GM23338 (cell line): Measurements from ENCODE around the gene CNTNAP4. TPM values are rescaled to one million over a fixed set of nuclear protein-coding genes. Genes with fewer than 3 reads are reported as not detected.

Experiments
- ATAC-seq: fragments of 200-7000 bp; cut with Tn5 transposase; 3 replicates; pipeline ENCODE4 v1.9.1; 2020
- DNase-seq: peaks from one replicate; pipeline ENCODE4 v3.0.0-alpha.2; 2015; ENCODE audit warnings: low spot score
- H2AFZ ChIP-seq: fragments of 200-600 bp; sonication (generic); 2 replicates; pipeline ENCODE4 v1.8.0; 2016; ENCODE audit warnings: antibody characterized with exemption, mild to moderate bottlenecking, moderate library complexity
- H3F3A ChIP-seq: fragments of 200-600 bp; sonication (generic); replicated peaks from 2 replicates; pipeline ENCODE4 v1.8.0; 2017; ENCODE audit warnings: antibody characterized with exemption, mixed run types, low read depth
- H3K27ac ChIP-seq: fragments of 200-600 bp; sonication (generic); 2 replicates; pipeline ENCODE4 v1.6.1; 2016; ENCODE audit warnings: low read depth
- H3K27me3 ChIP-seq: fragments of 200-600 bp; sonication (generic); 2 replicates; pipeline ENCODE4 v1.8.0; 2016; ENCODE audit warnings: mild to moderate bottlenecking, mixed run types, moderate library complexity; ENCODE audit not compliant: insufficient read depth
- H3K36me3 ChIP-seq: fragments of 200-600 bp; sonication (generic); 2 replicates; pipeline ENCODE4 v1.8.0; 2016; ENCODE audit warnings: mild to moderate bottlenecking; ENCODE audit not compliant: insufficient read depth
- H3K4me1 ChIP-seq: fragments of 200-600 bp; sonication (generic); 2 replicates; pipeline ENCODE4 v1.8.0; 2016; ENCODE audit warnings: mild to moderate bottlenecking, moderate library complexity; ENCODE audit not compliant: insufficient read depth
- H3K4me2 ChIP-seq: fragments of 200-600 bp; sonication (generic); 2 replicates; pipeline ENCODE4 v1.7.1; 2017; ENCODE audit warnings: mixed run types
- H3K4me3 ChIP-seq: fragments of 200-600 bp; sonication (generic); 2 replicates; pipeline ENCODE4 v1.6.1; 2016; ENCODE audit warnings: mixed run types
- H3K79me2 ChIP-seq: fragments of 200-600 bp; sonication (generic); replicated peaks from 2 replicates; pipeline ENCODE4 v1.8.0; 2017; ENCODE audit warnings: mild to moderate bottlenecking; ENCODE audit not compliant: insufficient read depth
- H3K9me2 ChIP-seq: fragments of 200-600 bp; sonication (generic); 2 replicates; pipeline ENCODE4 v1.8.0; 2017; ENCODE audit not compliant: insufficient read depth
- H4K20me1 ChIP-seq: fragments of 200-600 bp; sonication (generic); replicated peaks from 2 replicates; pipeline ENCODE4 v1.8.0; 2017; ENCODE audit warnings: mild to moderate bottlenecking; ENCODE audit not compliant: insufficient read depth
- H3K27ac Mint-ChIP-seq: 2 replicates; pipeline ENCODE4 v1.8.0; 2020; ENCODE audit warnings: inconsistent platforms, mild to moderate bottlenecking, moderate library complexity, mixed read lengths
- H3K27me3 Mint-ChIP-seq: 3 replicates; pipeline ENCODE4 v1.8.0; 2022; ENCODE audit warnings: low read depth, mild to moderate bottlenecking, moderate library complexity, mixed read lengths, inconsistent platforms; ENCODE audit not compliant: insufficient read depth, poor library complexity
- H3K36me3 Mint-ChIP-seq: 3 replicates; pipeline ENCODE4 v1.8.0; 2021; ENCODE audit warnings: low read depth, mild to moderate bottlenecking, inconsistent platforms, moderate library complexity, mixed read lengths
- H3K4me1 Mint-ChIP-seq: 3 replicates; pipeline ENCODE4 v1.8.0; 2020; ENCODE audit warnings: mild to moderate bottlenecking, inconsistent platforms, mixed read lengths
- H3K4me3 Mint-ChIP-seq: 3 replicates; pipeline ENCODE4 v1.8.0; 2021; ENCODE audit warnings: moderate library complexity, mild to moderate bottlenecking, inconsistent platforms, mixed read lengths
- H3K9me3 Mint-ChIP-seq: 3 replicates; pipeline ENCODE4 v1.8.0; 2020; ENCODE audit warnings: moderate library complexity, mild to moderate bottlenecking, inconsistent platforms, mixed read lengths
- CTCF ChIP-seq, 2 experiments: fragments of 200-600 bp in 1 of 2; sonication (generic) in 1 of 2; conservative IDR thresholded peaks; 2 replicates each; pipeline versions ENCODE4 v1.5.1 to v1.6.1; 2016 to 2017; ENCODE audit warnings: antibody characterized with exemption in 2 of 2, low read depth in 2 of 2, mild to moderate bottlenecking in 2 of 2, moderate library complexity in 1 of 2
- ETS1 ChIP-seq: IDR thresholded peaks from 2 replicates; pipeline ENCODE4 v1.6.1; 2016; ENCODE audit warnings: antibody characterized with exemption
- EZH2 ChIP-seq: fragments of 200-600 bp; sonication (generic); IDR thresholded peaks from one replicate; pipeline ENCODE4 v1.8.0; 2017; ENCODE audit warnings: antibody characterized with exemption, mild to moderate bottlenecking, low read depth; ENCODE audit not compliant: unreplicated experiment
- EZH2phosphoT487 ChIP-seq: fragments of 200-600 bp; sonication (generic); IDR thresholded peaks from one replicate; pipeline ENCODE4 v1.8.1; 2018; ENCODE audit warnings: antibody characterized with exemption; ENCODE audit not compliant: unreplicated experiment
- JUNB ChIP-seq: IDR thresholded peaks from one replicate; pipeline ENCODE4 v1.6.1; 2016; ENCODE audit warnings: antibody characterized with exemption; ENCODE audit not compliant: unreplicated experiment
- NANOG ChIP-seq: IDR thresholded peaks from 2 replicates; pipeline ENCODE4 v1.6.1; 2016; ENCODE audit warnings: antibody characterized with exemption, borderline replicate concordance
- POLR2AphosphoS5 ChIP-seq: IDR thresholded peaks from 2 replicates; pipeline ENCODE4 v1.6.1; 2016; ENCODE audit warnings: antibody characterized with exemption, low read depth
- ZNF114 ChIP-seq: fragments of 250-450 bp; sonication (Bioruptor Pico); IDR thresholded peaks from 2 replicates; pipeline ENCODE4 v1.5.0; 2020; ENCODE audit warnings: mild to moderate bottlenecking, moderate library complexity
- ZNF331 ChIP-seq: fragments of 250-450 bp; sonication (Bioruptor Pico); IDR thresholded peaks from 2 replicates; pipeline ENCODE4 v1.5.0; 2020; ENCODE audit warnings: low read depth, mild to moderate bottlenecking, moderate library complexity
- ZNF462 ChIP-seq: fragments of 250-450 bp; sonication (Bioruptor Pico); IDR thresholded peaks from 2 replicates; pipeline ENCODE4 v1.5.0; 2020; ENCODE audit warnings: mild to moderate bottlenecking, moderate library complexity
- polyA plus RNA-seq: library from polyadenylated mRNA; unstranded; fragments of >200 nt; fragmentation: Nextera tagmentation; extraction: Ambion mirVana; gene quantifications from 2 replicates; pipeline ENCODE4 v1.2.1, GENCODE V29; 2016
- total RNA-seq: library from RNA; depleted of rRNA; stranded (reverse); fragments of >200 nt; shearing (Covaris generic); gene quantifications from 2 replicates; pipeline ENCODE4 v1.2.3, GENCODE V29; 2014

CNTNAP4 gene
- total and polyA plus RNA-seq, 2 experiments from 2014 or later, result not detected

GRCh38 chr16:76303637-76304314 lies 26.6 kb downstream of the CNTNAP4 start:
- Mint-ChIP-seq H3K27me3 (peaks cover 2% of the 10 kb centered on the region), H3K36me3 (no peaks in the 10 kb centered on the region; the same call in 2 of the 3 replicates), H3K27ac (no peak overlapping the region), H3K4me1 (no peaks in the 10 kb centered on the region), H3K4me3 (no peak overlapping the region), H3K9me3 (peaks cover 61% of the 10 kb centered on the region)
- Histone ChIP-seq H3K9me2 (no peaks in the 10 kb centered on the region), H3F3A (no peaks in the 10 kb centered on the region), H3K4me1 (no peaks in the 10 kb centered on the region), H2AFZ (no peak overlapping the region), H3K27ac (no peak overlapping the region), H3K27me3 (no peaks in the 10 kb centered on the region), H3K79me2 (no peaks in the 10 kb centered on the region), H3K4me2 (no peak overlapping the region), H4K20me1 (no peaks in the 10 kb centered on the region), H3K4me3 (no peak overlapping the region), H3K36me3 (no peaks in the 10 kb centered on the region)
- DNase-seq (no peak), ATAC-seq (no peak)
- TF ChIP-seq NANOG (no peak), POLR2AphosphoS5 (no peak), ZNF114 (CRISPR knock-in tag) (no peak), ETS1 (no peak)

GRCh38 chr16:76309639-76310335 lies 32.6 kb downstream of the CNTNAP4 start:
- Mint-ChIP-seq H3K9me3 (peaks cover 54% of the 10 kb centered on the region), H3K4me3 (no peak overlapping the region), H3K27me3 (peaks cover 1% of the 10 kb centered on the region), H3K36me3 (peaks cover 3% of the 10 kb centered on the region; the same call in 2 of the 3 replicates), H3K27ac (no peak overlapping the region), H3K4me1 (no peaks in the 10 kb centered on the region)
- H2AFZ ChIP-seq, result no peak overlapping the region
- no peak overlapping the region for H3K4me2 ChIP-seq
- DNase-seq, result no peak
- H3K9me2 ChIP-seq, result no peaks in the 10 kb centered on the region
- no peaks in the 10 kb centered on the region for H3K4me1 ChIP-seq
- no peak overlapping the region for H3K4me3 ChIP-seq
- no peaks in the 10 kb centered on the region for H3F3A ChIP-seq
- no peaks in the 10 kb centered on the region for H3K27me3 ChIP-seq
- H4K20me1 ChIP-seq, result no peaks in the 10 kb centered on the region
- H3K27ac ChIP-seq, result no peak overlapping the region
- H3K79me2 ChIP-seq, result no peaks in the 10 kb centered on the region
- no peak for ATAC-seq
- no peaks in the 10 kb centered on the region for H3K36me3 ChIP-seq
- no peak for TF ChIP-seq POLR2AphosphoS5
- TF ChIP-seq ETS1, result no peak
- no peak for TF ChIP-seq ZNF331
- TF ChIP-seq EZH2, result no peak
- no peak for TF ChIP-seq JUNB
- no peak for TF ChIP-seq CTCF (conservative IDR thresholded peaks at IDR 0.05; ENCODE audit: low read depth in 2 of 2)
- TF ChIP-seq EZH2phosphoT487, result no peak
- TF ChIP-seq NANOG, result no peak
- no peak for TF ChIP-seq ZNF462 (CRISPR knock-in tag)
